ENCODE data around the gene RELL2.
"Not testable (repeated sequence)": the region's sequence is repeated elsewhere in the genome, so short reads cannot be mapped to it uniquely, and the experiment has no call there.

RELL2 gene

DNA sequence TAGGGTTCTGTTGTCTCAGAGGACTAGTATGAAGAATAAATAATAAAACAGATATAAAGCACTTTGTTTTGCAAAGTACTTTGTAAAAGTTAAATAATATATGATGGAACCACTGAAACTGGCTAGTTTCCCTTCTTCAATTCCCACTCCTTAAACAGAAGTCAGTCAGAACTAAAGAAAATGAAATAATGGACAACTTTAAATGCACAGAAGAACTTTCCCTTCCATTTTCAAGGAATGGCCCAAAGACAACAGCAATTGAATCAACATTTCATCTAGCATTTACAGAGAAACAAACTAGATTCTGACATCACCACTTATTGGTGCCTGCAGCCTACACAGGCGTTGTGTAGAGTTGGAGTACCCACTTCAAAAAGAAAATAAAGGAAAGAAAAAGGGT, 34.2 kb upstream of the RELL2 start:
- no peak for TF ChIP-seq CTCF (IDR thresholded peaks at IDR 0.05; ENCODE audit: low read depth, low read length)

DNA sequence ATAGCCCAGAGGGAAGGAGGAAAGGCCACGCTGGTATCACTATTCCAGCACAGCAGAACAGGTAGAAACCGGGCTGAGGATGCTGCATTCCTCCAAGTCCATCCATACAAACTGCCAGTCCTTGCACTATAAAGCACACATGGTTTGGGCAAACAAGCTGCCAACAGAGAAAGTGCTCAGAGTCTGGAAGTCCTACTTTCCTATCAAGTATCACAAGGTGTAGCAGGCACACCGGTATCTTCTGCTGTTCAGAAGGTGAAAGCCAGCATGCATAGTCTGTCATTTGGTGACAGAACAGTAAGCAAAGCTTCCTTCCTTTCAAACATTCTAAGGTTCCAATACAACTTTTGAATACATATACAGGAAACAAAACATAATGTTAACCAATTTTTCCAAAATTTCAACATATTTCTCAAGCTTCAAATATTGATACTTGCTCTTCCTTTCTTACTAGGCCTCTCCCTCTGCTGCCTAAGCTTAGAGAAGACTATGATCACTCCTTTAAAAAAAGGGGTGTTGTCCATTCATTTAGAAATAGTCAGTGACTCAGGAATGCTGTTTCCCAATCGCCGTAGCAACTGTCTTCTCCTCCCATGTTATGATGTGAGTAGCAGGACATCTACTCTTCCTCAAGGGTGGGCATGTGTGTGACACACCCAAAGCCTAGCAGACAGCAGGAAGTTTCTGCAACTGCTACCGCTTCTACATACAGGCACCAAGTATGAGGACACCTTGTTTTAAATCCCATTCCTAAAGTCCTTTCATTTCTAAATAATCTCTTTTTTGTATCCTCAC, 32.7 kb upstream of the RELL2 start:
- TF ChIP-seq CTCF (IDR thresholded peaks at IDR 0.05; ENCODE audit: low read depth, low read length) = no peak

More for the DNA sequence above, 34.2 kb upstream of the RELL2 start:
- no peak for DNase-seq (ENCODE audit: extremely low read depth, low read depth)

DNA sequence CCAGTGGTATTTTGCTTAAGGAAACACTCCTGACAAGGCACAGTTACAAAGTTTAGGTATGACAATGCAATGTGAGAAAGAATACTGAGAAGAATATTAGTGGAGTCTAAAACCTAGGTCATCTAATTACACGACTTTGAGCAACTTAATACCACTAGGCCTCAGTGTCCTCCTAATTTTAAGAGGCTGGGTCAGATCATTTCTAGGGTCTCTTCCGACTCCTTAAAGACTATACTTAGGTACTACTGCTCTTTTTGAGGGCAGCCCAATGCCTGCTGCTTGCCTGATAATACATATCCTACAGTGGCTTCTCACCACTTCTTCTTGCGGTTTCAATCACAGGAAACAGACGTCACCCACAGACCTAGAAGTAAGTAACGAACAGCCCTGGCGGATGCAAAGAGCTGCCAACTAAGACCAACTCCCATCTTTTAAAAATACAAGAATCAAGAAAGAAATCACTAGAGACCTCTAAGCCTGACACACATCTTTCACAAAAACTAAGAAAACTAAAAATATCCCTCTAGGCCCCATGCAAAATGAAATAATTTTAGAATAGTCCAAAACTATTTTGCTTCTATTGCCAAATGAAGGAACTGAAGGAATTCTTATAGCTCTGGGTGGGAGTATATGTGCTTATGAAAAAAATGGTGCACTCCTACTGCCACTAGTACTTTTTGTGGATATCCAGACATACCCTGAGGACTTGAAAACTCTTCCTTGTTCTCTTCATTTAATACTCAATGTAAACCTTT, 31.1 kb upstream of the RELL2 start:
- no peak for DNase-seq (ENCODE audit: extremely low read depth, low read depth)
- no peak for TF ChIP-seq CTCF (IDR thresholded peaks at IDR 0.05; ENCODE audit: low read depth, low read length)

More for the DNA sequence above, 32.7 kb upstream of the RELL2 start:
- peak; percentile 70 for DNase-seq (ENCODE audit: extremely low read depth, low read depth)

GRCh38 chr5:141608046-141608445, 28.8 kb upstream of the RELL2 start:
- no peak for DNase-seq (ENCODE audit: extremely low read depth, low read depth)
- no peak for TF ChIP-seq CTCF (IDR thresholded peaks at IDR 0.05; ENCODE audit: low read depth, low read length)

GRCh38 chr5:141608557-141608956, 28.2 kb upstream of the RELL2 start:
- no peak for TF ChIP-seq CTCF (IDR thresholded peaks at IDR 0.05; ENCODE audit: low read depth, low read length)
- DNase-seq (ENCODE audit: extremely low read depth, low read depth) = no peak

- no peak for DNase-seq (ENCODE audit: extremely low read depth, low read depth)
- no peak for TF ChIP-seq CTCF (IDR thresholded peaks at IDR 0.05; ENCODE audit: low read depth, low read length)
Observed at GRCh38 chr5:141609044-141609443, 27.8 kb upstream of the RELL2 start.

GRCh38 chr5:141609921-141610320, 26.9 kb upstream of the RELL2 start:
- not testable (repeated sequence) for DNase-seq (ENCODE audit: extremely low read depth, low read depth)
